ENCODE measurements around the gene SUFU.
A peak's percentile ranks its signal among the peaks of the same experiment; 100 is the strongest.
"Not testable (repeated sequence)": the region's sequence is repeated elsewhere in the genome, so short reads cannot be mapped to it uniquely, and the experiment has no call there.

Gene SUFU

GRCh38 chr10:102652170-102652916 lies 148.6 kb downstream of the SUFU start:
- no peak for DNase-seq (ENCODE audit: low spot score)

GRCh38 chr10:102653060-102653459 lies 149.3 kb downstream of the SUFU start:
- DNase-seq (ENCODE audit: low spot score), result no peak

- no peak for DNase-seq (ENCODE audit: low spot score)
Measured at GRCh38 chr10:102654566-102654965, 150.8 kb downstream of the SUFU start.

DNA sequence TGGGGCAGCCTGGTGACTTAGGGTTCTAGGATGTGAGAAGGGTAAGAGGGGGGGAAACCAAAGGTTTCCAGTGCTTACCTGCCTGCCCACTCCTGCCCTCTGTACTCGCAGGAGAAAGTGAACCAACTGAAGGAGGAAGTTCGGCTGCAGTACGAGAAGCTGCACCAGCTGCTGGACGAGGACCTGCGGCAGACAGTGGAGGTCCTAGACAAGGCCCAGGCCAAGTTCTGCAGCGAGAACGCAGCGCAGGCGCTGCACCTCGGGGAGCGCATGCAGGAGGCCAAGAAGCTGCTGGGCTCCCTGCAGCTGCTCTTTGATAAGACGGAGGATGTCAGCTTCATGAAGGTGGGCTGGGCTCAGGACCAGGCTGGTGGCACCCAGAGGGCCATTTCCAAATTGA lies 151.2 kb downstream of the SUFU start:
- DNase-seq (ENCODE audit: low spot score), result no peak

DNA sequence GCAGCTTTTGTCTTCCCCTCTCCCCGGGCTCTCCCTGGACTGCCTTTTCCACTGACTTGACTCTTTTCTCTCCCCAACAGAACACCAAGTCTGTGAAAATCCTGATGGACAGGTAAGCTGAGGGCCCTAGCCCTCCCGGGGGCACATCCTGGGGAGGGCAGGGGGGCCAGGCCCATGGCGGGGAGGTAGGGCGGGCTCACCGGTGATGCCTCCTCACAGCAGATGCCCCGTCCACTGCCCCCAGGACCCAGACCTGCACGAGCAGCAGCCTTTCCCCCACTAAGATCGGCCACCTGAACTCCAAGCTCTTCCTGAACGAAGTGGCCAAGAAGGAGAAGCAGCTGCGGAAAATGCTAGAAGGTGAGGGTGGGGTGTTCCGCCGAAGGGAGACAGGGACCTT lies 152.3 kb downstream of the SUFU start:
- DNase-seq (ENCODE audit: low spot score), result no peak

DNA sequence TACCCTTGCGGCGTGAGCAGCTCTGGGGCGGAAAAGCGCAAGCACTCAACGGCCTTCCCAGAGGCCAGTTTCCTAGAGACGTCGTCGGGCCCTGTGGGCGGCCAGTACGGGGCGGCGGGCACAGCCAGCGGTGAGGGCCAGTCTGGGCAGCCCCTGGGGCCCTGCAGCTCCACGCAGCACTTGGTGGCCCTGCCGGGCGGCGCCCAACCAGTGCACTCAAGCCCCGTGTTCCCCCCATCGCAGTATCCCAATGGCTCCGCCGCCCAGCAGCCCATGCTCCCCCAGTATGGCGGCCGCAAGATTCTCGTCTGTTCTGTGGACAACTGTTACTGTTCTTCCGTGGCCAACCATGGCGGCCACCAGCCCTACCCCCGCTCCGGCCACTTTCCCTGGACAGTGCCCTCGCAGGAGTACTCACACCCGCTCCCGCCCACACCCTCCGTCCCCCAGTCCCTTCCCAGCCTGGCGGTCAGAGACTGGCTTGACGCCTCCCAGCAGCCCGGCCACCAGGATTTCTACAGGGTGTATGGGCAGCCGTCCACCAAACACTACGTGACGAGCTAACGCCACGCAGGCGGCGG lies 153.1 kb downstream of the SUFU start:
- DNase-seq (ENCODE audit: low spot score), result no peak

- no peak for DNase-seq (ENCODE audit: low spot score)
Measured at GRCh38 chr10:102657451-102657850, 153.7 kb downstream of the SUFU start.

- no peak for DNase-seq (ENCODE audit: low spot score)
Measured at GRCh38 chr10:102657984-102658724, 154.4 kb downstream of the SUFU start.

- no peak for DNase-seq (ENCODE audit: low spot score)
Measured at GRCh38 chr10:102658802-102659201, 155.0 kb downstream of the SUFU start.

GRCh38 chr10:102660888-102661657 lies 157.3 kb downstream of the SUFU start:
- peak; percentile 69 for DNase-seq (ENCODE audit: low spot score)

GRCh38 chr10:102661658-102662028 lies 157.9 kb downstream of the SUFU start:
- no peak for DNase-seq (ENCODE audit: low spot score)

DNA sequence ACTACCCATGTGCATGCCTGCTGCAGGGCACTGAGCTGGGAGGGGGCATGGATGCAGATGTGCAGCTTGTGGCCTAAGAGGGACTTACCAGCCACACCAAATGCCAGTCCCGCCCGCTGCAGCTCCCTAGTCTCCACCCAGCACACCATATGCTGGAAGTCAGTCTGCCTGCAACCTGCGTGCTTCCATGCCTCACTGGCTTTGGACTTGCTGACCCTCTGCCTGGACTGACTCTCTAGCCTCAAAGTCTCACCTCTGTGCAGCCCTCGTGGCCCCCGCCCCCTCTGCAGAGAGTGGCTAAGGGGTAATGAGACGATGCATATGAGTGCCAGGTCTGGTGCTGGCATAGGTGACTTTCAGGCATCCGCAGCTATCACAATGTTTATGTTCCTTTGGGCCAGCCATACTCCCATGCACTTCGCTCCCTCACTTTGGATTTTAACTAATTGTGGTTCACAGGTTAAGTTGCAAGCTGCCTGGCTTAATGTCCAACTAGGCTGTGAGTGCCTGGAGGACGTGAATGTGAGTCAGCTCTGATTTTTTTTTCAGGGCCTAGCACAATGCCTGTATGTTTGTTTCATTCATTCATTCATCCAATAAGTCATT lies 162.2 kb downstream of the SUFU start:
- no peak for DNase-seq (ENCODE audit: low spot score)

DNA sequence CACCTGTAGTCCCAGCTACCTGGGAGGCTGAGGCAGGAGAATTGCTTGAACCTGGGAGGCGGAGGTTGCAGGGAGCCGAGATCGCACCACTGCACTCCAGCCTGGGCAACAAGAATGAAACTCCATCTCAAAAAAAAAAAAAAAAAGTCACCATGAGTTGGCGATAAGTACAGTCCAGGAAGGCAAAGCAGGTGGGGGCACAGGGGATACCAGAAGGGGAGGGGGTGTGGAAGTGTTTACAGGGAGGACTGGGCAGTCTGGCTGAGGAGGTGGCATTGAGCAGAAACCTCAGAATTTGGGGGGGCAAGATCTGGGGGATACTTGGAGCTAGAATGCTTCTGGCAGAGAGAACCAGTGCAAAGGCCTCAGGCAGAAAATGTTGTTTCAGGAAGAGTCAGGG lies 163.6 kb downstream of the SUFU start:
- not testable (repeated sequence) for DNase-seq (ENCODE audit: low spot score)

GRCh38 chr10:102668326-102669107 lies 164.7 kb downstream of the SUFU start:
- DNase-seq (ENCODE audit: low spot score), result peak; percentile 31

GRCh38 chr10:102669206-102670064 lies 165.7 kb downstream of the SUFU start:
- peak; percentile 48 for DNase-seq (ENCODE audit: low spot score)

GRCh38 chr10:102670065-102670670 lies 166.4 kb downstream of the SUFU start:
- no peak for DNase-seq (ENCODE audit: low spot score)

DNA sequence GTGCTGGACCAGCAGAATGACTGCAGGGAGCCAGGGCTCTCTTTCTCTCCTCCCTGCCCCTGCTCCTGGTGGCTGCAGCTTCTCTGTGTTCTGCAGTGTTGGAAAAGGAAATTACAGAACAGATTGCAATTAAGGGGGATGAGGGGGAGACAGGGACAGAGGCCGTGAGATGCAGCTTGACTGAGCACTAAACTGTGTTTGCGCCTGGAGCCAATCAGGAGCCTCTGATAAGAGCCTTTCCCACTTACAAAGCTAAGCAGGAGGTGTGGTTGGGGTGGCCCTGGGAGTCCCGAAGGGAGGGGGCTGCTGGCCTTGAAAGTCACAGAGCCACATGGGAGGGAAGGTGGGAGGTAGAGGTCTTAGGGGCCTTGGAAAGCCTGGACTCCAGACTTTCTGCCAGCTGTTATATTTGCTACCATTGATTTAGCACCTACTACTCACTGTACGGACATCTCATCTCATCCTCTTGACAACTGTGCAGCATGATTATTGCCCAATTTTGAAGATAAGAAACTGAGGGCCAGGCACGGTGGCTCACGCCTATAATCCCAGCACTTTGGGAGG lies 167.2 kb downstream of the SUFU start:
- DNase-seq (ENCODE audit: low spot score), result peak; percentile 33

GRCh38 chr10:102673236-102673818 lies 169.6 kb downstream of the SUFU start:
- no peak for DNase-seq (ENCODE audit: low spot score)

Data from Ammon's horn (tissue), 1 donor.